Epithelial cell of esophagus (primary cell): Measurements from ENCODE around the gene RAB40B.

ENCODE experiments used
- DNase-seq: peaks from one replicate; pipeline ENCODE4 v3.0.0; 2010; ENCODE audit warnings: low read depth
- H3K4me3 ChIP-seq: 2 replicates; pipeline ENCODE4 v1.5.1; 2011; ENCODE audit warnings: mild to moderate bottlenecking, low read length, control low read depth
- TF ChIP-seq, protein P1 (sequence below): IDR thresholded peaks from 2 replicates; pipeline ENCODE4 v1.5.1; 2011; ENCODE audit warnings: low read depth, mild to moderate bottlenecking, low read length, control low read depth, inconsistent platforms; ENCODE audit not compliant: insufficient read depth; ENCODE audit errors: missing control alignments

Gene RAB40B

GRCh38 chr17:82709676-82710498, 11.4 kb upstream of the RAB40B start:
- no peak overlapping the region for H3K4me3 ChIP-seq
- TF ChIP-seq, protein P1, sequence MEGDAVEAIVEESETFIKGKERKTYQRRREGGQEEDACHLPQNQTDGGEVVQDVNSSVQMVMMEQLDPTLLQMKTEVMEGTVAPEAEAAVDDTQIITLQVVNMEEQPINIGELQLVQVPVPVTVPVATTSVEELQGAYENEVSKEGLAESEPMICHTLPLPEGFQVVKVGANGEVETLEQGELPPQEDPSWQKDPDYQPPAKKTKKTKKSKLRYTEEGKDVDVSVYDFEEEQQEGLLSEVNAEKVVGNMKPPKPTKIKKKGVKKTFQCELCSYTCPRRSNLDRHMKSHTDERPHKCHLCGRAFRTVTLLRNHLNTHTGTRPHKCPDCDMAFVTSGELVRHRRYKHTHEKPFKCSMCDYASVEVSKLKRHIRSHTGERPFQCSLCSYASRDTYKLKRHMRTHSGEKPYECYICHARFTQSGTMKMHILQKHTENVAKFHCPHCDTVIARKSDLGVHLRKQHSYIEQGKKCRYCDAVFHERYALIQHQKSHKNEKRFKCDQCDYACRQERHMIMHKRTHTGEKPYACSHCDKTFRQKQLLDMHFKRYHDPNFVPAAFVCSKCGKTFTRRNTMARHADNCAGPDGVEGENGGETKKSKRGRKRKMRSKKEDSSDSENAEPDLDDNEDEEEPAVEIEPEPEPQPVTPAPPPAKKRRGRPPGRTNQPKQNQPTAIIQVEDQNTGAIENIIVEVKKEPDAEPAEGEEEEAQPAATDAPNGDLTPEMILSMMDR, result no peak
- DNase-seq, result no peak

- TF ChIP-seq, protein P1, result no peak
- no peak overlapping the region for H3K4me3 ChIP-seq
- DNase-seq, result no peak
Observed at GRCh38 chr17:82709024-82709675, 10.7 kb upstream of the RAB40B start.

DNA sequence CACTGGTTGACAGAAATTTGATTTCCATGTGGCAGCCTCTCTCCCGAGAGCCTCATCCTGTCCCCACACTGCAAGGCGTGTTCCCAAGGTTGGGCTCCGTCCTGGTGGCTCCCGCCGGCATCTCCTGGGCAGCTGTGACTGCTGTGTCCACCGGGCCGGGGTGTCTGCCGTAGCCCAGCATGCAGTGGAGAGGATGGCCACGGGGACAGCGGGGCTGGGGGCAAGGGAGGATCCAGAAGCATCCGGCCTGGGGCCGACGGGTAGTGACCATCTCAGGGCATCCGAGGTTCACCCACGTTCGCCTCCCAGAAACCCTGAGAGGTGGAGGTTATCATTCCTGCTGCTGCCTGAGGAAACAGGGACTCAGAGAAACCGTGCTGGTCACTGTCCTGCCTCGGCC, 7.3 kb upstream of the RAB40B start:
- no peak for DNase-seq
- TF ChIP-seq, protein P1, result no peak
- H3K4me3 ChIP-seq, result no peak overlapping the region

DNA sequence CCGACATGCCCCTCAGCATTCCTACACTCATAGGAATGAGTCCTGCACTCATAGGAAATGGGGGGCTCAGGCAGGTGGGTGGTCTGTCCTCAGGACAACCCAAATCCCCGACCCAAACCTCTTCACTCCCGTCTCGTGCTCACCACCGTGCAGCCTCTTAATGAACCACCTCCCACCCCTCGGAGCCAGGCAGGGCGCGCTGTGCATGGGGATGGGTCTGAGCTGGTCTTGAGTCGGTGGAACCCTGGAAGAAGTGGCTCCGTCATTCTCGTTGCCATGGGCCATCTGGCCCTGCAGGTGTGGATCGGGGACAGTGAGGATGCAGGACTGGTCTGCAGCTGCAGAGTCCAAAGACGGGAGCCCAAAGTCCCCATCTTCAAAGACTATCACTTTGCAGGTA, 6.4 kb upstream of the RAB40B start:
- H3K4me3 ChIP-seq, result no peak overlapping the region
- DNase-seq, result no peak
- TF ChIP-seq, protein P1, result no peak

DNA sequence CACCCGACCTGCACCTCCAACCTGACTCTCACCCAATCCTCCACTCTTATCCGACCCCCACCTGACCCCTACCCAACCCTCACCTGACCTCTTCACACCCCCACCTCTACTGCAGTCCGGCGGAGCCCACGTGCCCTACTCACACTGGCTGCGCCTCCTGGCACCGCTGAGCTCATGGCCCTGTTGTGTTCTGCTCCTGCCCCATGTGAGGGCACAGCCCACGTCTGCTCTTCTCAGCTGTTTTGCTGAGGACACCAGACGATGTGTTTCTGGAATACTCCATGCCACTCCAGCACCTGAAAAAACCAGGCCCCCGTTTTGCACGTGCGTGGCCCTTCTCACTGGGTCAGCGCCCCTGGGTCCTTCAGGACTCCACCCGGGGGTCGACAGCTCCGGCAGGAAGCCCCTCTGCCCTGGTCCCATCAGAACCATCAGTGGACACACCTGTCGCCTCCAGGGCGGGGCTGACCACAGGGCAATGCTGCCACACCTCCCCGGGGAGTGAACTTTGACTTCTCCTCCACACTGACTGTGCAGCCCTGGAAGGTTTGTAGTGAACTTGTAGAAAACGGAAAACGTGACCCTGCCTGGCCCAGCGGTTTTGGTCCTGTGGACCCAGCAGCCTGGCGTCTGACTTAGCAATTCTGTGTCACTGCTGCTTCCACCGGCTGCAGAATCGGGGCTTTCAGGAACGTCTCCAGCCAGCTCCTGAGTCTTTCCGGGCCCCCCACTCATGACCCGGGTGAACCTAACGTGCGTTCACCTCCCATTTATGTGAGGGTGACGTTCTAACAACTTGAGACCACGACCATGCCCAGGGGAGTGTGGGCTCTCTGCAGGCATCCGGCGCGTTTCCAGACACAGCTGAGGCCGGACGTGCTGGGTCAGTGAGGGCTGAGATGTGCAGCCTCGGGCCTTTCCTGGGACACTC, 5.7 kb upstream of the RAB40B start:
- DNase-seq, result no peak
- TF ChIP-seq, protein P1, result no peak
- H3K4me3 ChIP-seq, result no peak overlapping the region

- TF ChIP-seq, protein P1, result no peak
- no peak overlapping the region for H3K4me3 ChIP-seq
- no peak for DNase-seq
Observed at GRCh38 chr17:82703036-82703745, 4.7 kb upstream of the RAB40B start.
